K562 (cell line): ENCODE data around the gene STRIP1. TPM values are rescaled to one million over a fixed set of nuclear protein-coding genes. Genes with fewer than 3 reads are reported as not detected.

ENCODE experiments used
- ATAC-seq: fragments of 200-7000 bp; cut with Tn5 transposase; 3 replicates; pipeline ENCODE4 v1.9.1; 2020; ENCODE audit warnings: moderate library complexity
- BruUV-seq: library from RNA; stranded (reverse); fragments of 400-500 nt; replicated peaks from 2 replicates; lab custom pipeline; 2021; lab: Mats Ljungman, UMichigan
- CTCF ChIA-PET: fragments of 300-600 bp; formaldehyde crosslinking; extraction: SDS; loops from one replicate; lab custom pipeline; 2021; ENCODE audit warnings: low intra/inter-chr PET ratio; lab: Yijun Ruan, JAX
- POLR2A ChIA-PET: fragments of 300-600, 350-650 bp; sonication (Branson Sonifier 250); formaldehyde crosslinking; extraction: SDS; loops from one replicate; lab custom pipeline; 2021; ENCODE audit warnings: antibody characterized with exemption, inconsistent platforms; lab: Yijun Ruan, JAX
- DNase-seq, 4 experiments: peaks; one replicate each; pipeline versions ENCODE4 v3.0.0 to v3.0.0-alpha.2; 2011 to 2018; ENCODE audit warnings: low spot score in 3 of 4, mixed read lengths in 3 of 4; ENCODE audit errors: extremely low read depth in 1 of 4
- FAIRE-seq: peaks from 2 replicates; lab custom pipeline; 2011; peaks lifted over from hg19 to GRCh38; lab: Jason Lieb, UNC
- H2AFZ ChIP-seq: 2 replicates; pipeline ENCODE4 v1.6.0; 2011; ENCODE audit warnings: low read depth, low read length, control low read depth, inconsistent platforms
- H3K27ac ChIP-seq: fragments of 200-600 bp; 3 replicates; pipeline ENCODE4 v1.8.0; 2011; ENCODE audit warnings: low read depth, mild to moderate bottlenecking, control low read depth, inconsistent platforms, low read length, moderate library complexity, mixed read lengths; ENCODE audit errors: extremely low read depth
- H3K27me3 ChIP-seq, 2 experiments: fragments of 300-600 bp in 1 of 2; 2 replicates in 1 of 2; 3 replicates in 1 of 2; pipeline versions ENCODE4 v1.6.0 to v1.8.0; 2011; ENCODE audit warnings: inconsistent platforms in 2 of 2, low read length in 2 of 2, mild to moderate bottlenecking in 1 of 2, mixed read lengths in 1 of 2, moderate library complexity in 1 of 2; ENCODE audit not compliant: control insufficient read depth in 2 of 2, insufficient read depth in 2 of 2
- H3K36me3 ChIP-seq: fragments of 300-600 bp; 3 replicates; pipeline ENCODE4 v1.8.0; 2011; ENCODE audit warnings: mild to moderate bottlenecking, low read length, inconsistent platforms; ENCODE audit not compliant: control insufficient read depth, insufficient read depth
- H3K4me1 ChIP-seq, 2 experiments: fragments of 200-600 bp in 1 of 2; replicated peaks in 1 of 2; 2 replicates in 1 of 2; 3 replicates in 1 of 2; pipeline versions ENCODE4 v1.5.1 to v1.8.0; 2011; ENCODE audit warnings: inconsistent platforms in 2 of 2, low read length in 2 of 2, mild to moderate bottlenecking in 1 of 2, mixed read lengths in 1 of 2, moderate library complexity in 1 of 2; ENCODE audit not compliant: control insufficient read depth in 2 of 2, insufficient read depth in 2 of 2
- H3K4me2 ChIP-seq: 2 replicates; pipeline ENCODE4 v1.6.1; 2011; ENCODE audit warnings: low read length, control low read depth, inconsistent platforms, mixed read lengths; ENCODE audit not compliant: insufficient read depth
- H3K4me3 ChIP-seq: fragments of 200-600 bp; sonication (generic), shearing (Covaris generic); 2 replicates; pipeline ENCODE4 v1.5.1; 2016; ENCODE audit warnings: control low read depth, inconsistent platforms
- H3K79me2 ChIP-seq: fragments of 200-600 bp; 3 replicates; pipeline ENCODE4 v1.8.0; 2011; ENCODE audit warnings: low read length, inconsistent platforms; ENCODE audit not compliant: control insufficient read depth, insufficient read depth
- H3K9ac ChIP-seq, 2 experiments: 2 replicates each; pipeline versions ENCODE4 v1.6.0 to v1.6.1; 2011; ENCODE audit warnings: low read depth in 2 of 2, low read length in 2 of 2, control low read depth in 1 of 2, inconsistent platforms in 1 of 2, mild to moderate bottlenecking in 1 of 2, mixed read lengths in 1 of 2; ENCODE audit not compliant: insufficient read depth in 1 of 2
- H3K9me1 ChIP-seq: one replicate; pipeline ENCODE4 v1.6.0; 2011; ENCODE audit warnings: inconsistent platforms, mild to moderate bottlenecking, low read length, moderate library complexity; ENCODE audit not compliant: control insufficient read depth, insufficient read depth
- H3K9me3 ChIP-seq: replicated peaks from 2 replicates; pipeline ENCODE4 v1.5.1; 2011; ENCODE audit warnings: low read depth, low read length, inconsistent platforms; ENCODE audit not compliant: control insufficient read depth, insufficient read depth
- H4K20me1 ChIP-seq: replicated peaks from 2 replicates; pipeline ENCODE4 v1.6.1; 2011; ENCODE audit warnings: low read length, inconsistent platforms, mixed read lengths; ENCODE audit not compliant: control insufficient read depth, insufficient read depth
- BACH1 ChIP-seq: fragments of 200-800 bp; sonication (Bioruptor generic); IDR thresholded peaks from 2 replicates; pipeline ENCODE4 v1.6.1; 2016; ENCODE audit warnings: missing genetic modification characterization, missing compliant biosample characterization
- EHMT2 ChIP-seq: fragments of 450-650 bp; IDR thresholded peaks from 2 replicates; pipeline ENCODE4 v1.6.1; 2018; ENCODE audit warnings: antibody characterized with exemption
- GABPB2 ChIP-seq: fragments of 250-450 bp; sonication (Bioruptor Pico); conservative IDR thresholded peaks from 2 replicates; pipeline ENCODE4 v1.5.1; 2021; ENCODE audit warnings: mild to moderate bottlenecking
- HDAC2 ChIP-seq: fragments of 450-650 bp; IDR thresholded peaks from 2 replicates; pipeline ENCODE4 v1.6.1; 2016; ENCODE audit warnings: mild to moderate bottlenecking
- MAZ ChIP-seq, 2 experiments: fragments of 450-650 bp in 1 of 2; sonication (generic) in 1 of 2; formaldehyde crosslinking; IDR thresholded peaks in 1 of 2; conservative IDR thresholded peaks in 1 of 2; 2 replicates each; pipeline versions ENCODE4 v1.4.0 to v1.5.0; 2020; ENCODE audit warnings: mild to moderate bottlenecking in 1 of 2, missing genetic modification reagents in 1 of 2
- MCM2 ChIP-seq: fragments of 450-650 bp; IDR thresholded peaks from 2 replicates; pipeline ENCODE4 v1.6.1; 2017; ENCODE audit warnings: low read depth, mild to moderate bottlenecking
- NR2F6 ChIP-seq: fragments of 450-650 bp; formaldehyde crosslinking; IDR thresholded peaks from 2 replicates; pipeline ENCODE4 v1.4.0; 2020; ENCODE audit warnings: mild to moderate bottlenecking
- RBM34 ChIP-seq: fragments of 200-400 bp; formaldehyde crosslinking; IDR thresholded peaks from 2 replicates; pipeline ENCODE4 v1.6.1; 2018; ENCODE audit warnings: low read length, borderline replicate concordance; ENCODE audit not compliant: insufficient read depth
- SMAD4 ChIP-seq: fragments of 250-450 bp; sonication (Bioruptor Pico); conservative IDR thresholded peaks from 2 replicates; pipeline ENCODE4 v1.8.0; 2021; ENCODE audit warnings: inconsistent platforms, mild to moderate bottlenecking, moderate library complexity
- ZC3H4 ChIP-seq: sonication (generic); formaldehyde crosslinking; IDR thresholded peaks from 2 replicates; pipeline ENCODE4 v1.9.0; 2021; ENCODE audit warnings: missing genetic modification reagents, borderline replicate concordance
- ZFP36 ChIP-seq: fragments of 150-350 bp; IDR thresholded peaks from 2 replicates; pipeline ENCODE4 v1.6.1; 2018; ENCODE audit warnings: low read length, low read depth; ENCODE audit not compliant: partially characterized antibody
- ZNF282 ChIP-seq: sonication (generic); formaldehyde crosslinking; IDR thresholded peaks from 2 replicates; pipeline ENCODE4 v1.8.1; 2023; ENCODE audit warnings: missing genetic modification reagents
- WGBS: fragments of 100-300 bp; shearing (Covaris generic); methylation state at CpG from one replicate; pipeline ENCODE4 v1.1.6; 2016; ENCODE audit warnings: low coverage, mixed read lengths; ENCODE audit not compliant: insufficient coverage; ENCODE audit errors: missing lambda C conversion rate; 5-methylcytosine and 5-hydroxymethylcytosine counted together
- in situ Hi-C: fragments of 300-500 bp; cut with MboI; formaldehyde crosslinking; loops from 4 replicates; pipeline ENCODE4 v1.15.0; 2018; ENCODE audit warnings: inconsistent platforms, mixed read lengths
- intact Hi-C: fragments of 100-400 bp; cut with micrococcal nuclease; formaldehyde crosslinking; loops from 2 replicates; pipeline ENCODE4 v1.14.2; 2022
- polyA plus RNA-seq, 8 experiments: library from polyadenylated mRNA; depleted of rRNA in 4 of 8; stranded (reverse) in 5 of 8; unstranded in 3 of 8; fragments of >200 nt; fragmentation: Nextera tagmentation in 2 of 8; fragmentation: Illumina TruSeq in 1 of 8; extraction: Ambion mirVana in 2 of 8; extraction: Trizol in 1 of 8; gene quantifications; 2 replicates each; pipeline versions ENCODE4 v1.2.1 to v1.2.3, GENCODE V29; 2011 to 2014; ENCODE audit warnings: inconsistent platforms in 1 of 8, missing spikeins in 1 of 8
- total RNA-seq, 7 experiments: library from RNA; depleted of rRNA in 6 of 7; stranded (reverse); fragments of >200 nt in 6 of 7; fragmentation: Illumina TruSeq in 2 of 7; extraction: Trizol in 2 of 7; gene quantifications; 2 replicates each; pipeline versions ENCODE4 v1.2.1 to v1.2.3, GENCODE V29; 2011 to 2021; ENCODE audit warnings: low replicate concordance in 1 of 7
- TF ChIP-seq, protein P1 (sequence below), 3 experiments: fragments of 200-800 bp in 1 of 3; sonication (Bioruptor generic) in 1 of 3; sonication (generic) in 1 of 3; formaldehyde crosslinking in 1 of 3; IDR thresholded peaks; 2 replicates each; pipeline versions ENCODE4 v1.6.1 to v1.8.0; 2016 to 2022; ENCODE audit warnings: mild to moderate bottlenecking in 2 of 3, missing compliant biosample characterization in 2 of 3, missing genetic modification characterization in 2 of 3, missing genetic modification reagents in 1 of 3
- TF ChIP-seq, protein P2 (sequence below): sonication (generic); formaldehyde crosslinking; IDR thresholded peaks from 2 replicates; pipeline ENCODE4 v1.8.0; 2022; ENCODE audit warnings: mild to moderate bottlenecking, missing genetic modification reagents
- TF ChIP-seq, protein P3 (sequence below): sonication (generic); IDR thresholded peaks from 2 replicates; pipeline ENCODE4 v1.6.1; 2016
- TF ChIP-seq, protein P4 (sequence below): sonication (generic); formaldehyde crosslinking; IDR thresholded peaks from 2 replicates; pipeline ENCODE4 v1.8.0; 2022; ENCODE audit warnings: missing genetic modification reagents, mild to moderate bottlenecking, borderline replicate concordance
- TF ChIP-seq, protein P5 (sequence below): sonication (generic); formaldehyde crosslinking; IDR thresholded peaks from 2 replicates; pipeline ENCODE4 v1.8.1; 2022; ENCODE audit warnings: missing genetic modification reagents

Gene STRIP1
- total and polyA plus RNA-seq, 9 of the 15 experiments (the other 6 are each of a cell fraction or from before 2014, with no cell fraction given): 9.9 to 42.3 (median 32.0) TPM

DNA sequence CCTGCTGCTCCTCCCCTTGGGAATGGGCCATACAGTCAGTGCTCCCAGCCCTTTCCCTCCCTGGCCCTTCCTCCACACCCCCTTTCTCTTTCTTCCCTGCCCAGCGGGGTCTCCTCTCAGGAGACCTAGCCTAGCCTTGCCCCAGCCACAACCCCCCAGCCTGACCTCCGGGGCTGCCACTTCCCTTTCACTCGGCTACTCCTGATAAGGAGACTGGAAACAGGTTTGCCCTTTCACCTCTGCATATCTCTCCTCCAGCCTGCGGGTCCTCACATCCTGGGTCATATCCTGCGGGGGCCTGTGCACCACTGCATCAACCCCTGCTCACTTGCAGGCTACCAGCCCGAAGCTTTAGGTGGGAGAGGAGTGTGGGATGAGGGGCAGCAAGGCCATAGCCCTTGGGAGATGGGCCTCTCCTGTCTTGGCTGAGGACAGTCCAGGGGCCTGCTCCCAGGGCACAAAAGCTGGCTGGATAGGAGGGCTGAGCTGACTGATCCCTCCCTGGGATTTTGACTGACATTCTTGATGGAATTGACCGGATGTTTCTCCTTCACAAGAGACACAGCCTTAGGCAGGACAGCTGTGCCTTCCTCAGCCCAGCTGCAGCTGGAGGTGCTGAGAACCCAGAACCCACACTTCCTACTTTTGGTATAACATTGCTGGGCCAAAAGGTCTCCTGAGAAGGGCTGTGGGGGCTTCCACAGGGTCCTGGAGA lies 55.3 kb downstream of the STRIP1 start:
- Histone ChIP-seq H3K4me3 (no peak overlapping the region), H3K9me3 (no peaks in the 10 kb centered on the region), H4K20me1 (no peaks in the 10 kb centered on the region; the same call in 1 of the 2 replicates), H2AFZ (no peak overlapping the region), H3K36me3 (no peaks in the 10 kb centered on the region), H3K27me3 (peaks cover 23 to 45% of the 10 kb centered on the region in 2 experiments; a peak in 4 of 5 replicates), H3K4me2 (no peak overlapping the region), H3K9me1 (peaks cover 5% of the 10 kb centered on the region), H3K27ac (no peak overlapping the region), H3K9ac (peak overlapping the region in 1 of 2 experiments; percentile 70; a peak in 2 of 4 replicates), H3K79me2 (no peaks in the 10 kb centered on the region), H3K4me1 (peaks cover 13% of the 10 kb centered on the region in 2 experiments)
- WGBS: 1% methylated on average over 7 of the region's 7 CpGs
- intact Hi-C loops (loop anchor here (2.0 kb wide), 2 partner anchors 15 to 27 kb away; no protein-coding TSS in a partner anchor), in situ Hi-C loops (no loop called here)
- ChIA-PET POLR2A (interaction anchor here (0.6 to 4.5 kb wide), 9 partner anchors 8 to 1146 kb away, joined by 3 to 48 read pairs (median 3); no protein-coding TSS in a partner anchor), CTCF (no interaction called here)
- peak; percentile 38 to 42 (median 40) for DNase-seq
- peak; percentile 12; the same call in 1 of the 3 replicates for ATAC-seq
- no peak for FAIRE-seq
- BruUV-seq: no TSS peak
- TF ChIP-seq RBM34 (no peak), ZC3H4 (no peak), ZNF282 (no peak), MAZ (CRISPR knock-in tag; conservative IDR thresholded peaks at IDR 0.05 in 1 of 2, IDR thresholded peaks at IDR 0.05 in 1 of 2) (no peak), MCM2 (no peak), SMAD4 (peak; percentile 69), HDAC2 (no peak), NR2F6 (CRISPR knock-in tag) (no peak), GABPB2 (CRISPR knock-in tag) (no peak), EHMT2 (no peak), ZFP36 (no peak), BACH1 (tag) (no peak)
- TF ChIP-seq, protein P1, sequence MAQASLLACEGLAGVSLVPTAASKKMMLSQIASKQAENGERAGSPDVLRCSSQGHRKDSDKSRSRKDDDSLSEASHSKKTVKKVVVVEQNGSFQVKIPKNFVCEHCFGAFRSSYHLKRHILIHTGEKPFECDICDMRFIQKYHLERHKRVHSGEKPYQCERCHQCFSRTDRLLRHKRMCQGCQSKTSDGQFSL (CRISPR knock-in tag; IDR thresholded peaks at IDR 0.05): no peak
- TF ChIP-seq, protein P1 (tag; IDR thresholded peaks at IDR 0.05): no peak
- TF ChIP-seq, protein P2, sequence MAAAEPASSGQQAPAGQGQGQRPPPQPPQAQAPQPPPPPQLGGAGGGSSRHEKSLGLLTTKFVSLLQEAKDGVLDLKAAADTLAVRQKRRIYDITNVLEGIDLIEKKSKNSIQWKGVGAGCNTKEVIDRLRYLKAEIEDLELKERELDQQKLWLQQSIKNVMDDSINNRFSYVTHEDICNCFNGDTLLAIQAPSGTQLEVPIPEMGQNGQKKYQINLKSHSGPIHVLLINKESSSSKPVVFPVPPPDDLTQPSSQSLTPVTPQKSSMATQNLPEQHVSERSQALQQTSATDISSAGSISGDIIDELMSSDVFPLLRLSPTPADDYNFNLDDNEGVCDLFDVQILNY (CRISPR knock-in tag): no peak
- TF ChIP-seq, protein P3, sequence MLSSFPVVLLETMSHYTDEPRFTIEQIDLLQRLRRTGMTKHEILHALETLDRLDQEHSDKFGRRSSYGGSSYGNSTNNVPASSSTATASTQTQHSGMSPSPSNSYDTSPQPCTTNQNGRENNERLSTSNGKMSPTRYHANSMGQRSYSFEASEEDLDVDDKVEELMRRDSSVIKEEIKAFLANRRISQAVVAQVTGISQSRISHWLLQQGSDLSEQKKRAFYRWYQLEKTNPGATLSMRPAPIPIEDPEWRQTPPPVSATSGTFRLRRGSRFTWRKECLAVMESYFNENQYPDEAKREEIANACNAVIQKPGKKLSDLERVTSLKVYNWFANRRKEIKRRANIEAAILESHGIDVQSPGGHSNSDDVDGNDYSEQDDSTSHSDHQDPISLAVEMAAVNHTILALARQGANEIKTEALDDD: no peak
- TF ChIP-seq, protein P4, sequence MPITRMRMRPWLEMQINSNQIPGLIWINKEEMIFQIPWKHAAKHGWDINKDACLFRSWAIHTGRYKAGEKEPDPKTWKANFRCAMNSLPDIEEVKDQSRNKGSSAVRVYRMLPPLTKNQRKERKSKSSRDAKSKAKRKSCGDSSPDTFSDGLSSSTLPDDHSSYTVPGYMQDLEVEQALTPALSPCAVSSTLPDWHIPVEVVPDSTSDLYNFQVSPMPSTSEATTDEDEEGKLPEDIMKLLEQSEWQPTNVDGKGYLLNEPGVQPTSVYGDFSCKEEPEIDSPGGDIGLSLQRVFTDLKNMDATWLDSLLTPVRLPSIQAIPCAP (CRISPR knock-in tag): no peak
- TF ChIP-seq, protein P5, sequence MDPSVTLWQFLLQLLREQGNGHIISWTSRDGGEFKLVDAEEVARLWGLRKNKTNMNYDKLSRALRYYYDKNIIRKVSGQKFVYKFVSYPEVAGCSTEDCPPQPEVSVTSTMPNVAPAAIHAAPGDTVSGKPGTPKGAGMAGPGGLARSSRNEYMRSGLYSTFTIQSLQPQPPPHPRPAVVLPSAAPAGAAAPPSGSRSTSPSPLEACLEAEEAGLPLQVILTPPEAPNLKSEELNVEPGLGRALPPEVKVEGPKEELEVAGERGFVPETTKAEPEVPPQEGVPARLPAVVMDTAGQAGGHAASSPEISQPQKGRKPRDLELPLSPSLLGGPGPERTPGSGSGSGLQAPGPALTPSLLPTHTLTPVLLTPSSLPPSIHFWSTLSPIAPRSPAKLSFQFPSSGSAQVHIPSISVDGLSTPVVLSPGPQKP (CRISPR knock-in tag): no peak
